K562 (cell line): ENCODE measurements around the gene RNF43. TPM values are rescaled to one million over a fixed set of nuclear protein-coding genes. Genes with fewer than 3 reads are reported as not detected.

Source experiments
- FOXK1 ChIP-seq: sonication (generic); formaldehyde crosslinking; IDR thresholded peaks from 2 replicates; pipeline ENCODE4 v1.8.0; 2022; ENCODE audit warnings: missing genetic modification reagents, mild to moderate bottlenecking, borderline replicate concordance
- GABPA ChIP-seq: fragments of 200-800 bp; sonication (Bioruptor generic); conservative IDR thresholded peaks from 2 replicates; pipeline ENCODE4 v1.6.1; 2016; ENCODE audit warnings: low read depth, missing genetic modification characterization, missing compliant biosample characterization
- HMGN3 ChIP-seq: IDR thresholded peaks from 2 replicates; pipeline ENCODE4 v1.6.1; 2011; ENCODE audit warnings: borderline replicate concordance, low read depth, mild to moderate bottlenecking, mixed read lengths, low read length; ENCODE audit not compliant: insufficient read length; ENCODE audit errors: extremely low read depth
- JUNB ChIP-seq: fragments of 450-650 bp; formaldehyde crosslinking; conservative IDR thresholded peaks from 2 replicates; pipeline ENCODE4 v1.4.0; 2020; ENCODE audit warnings: mild to moderate bottlenecking
- POLR2G ChIP-seq: fragments of 200-400 bp; formaldehyde crosslinking; IDR thresholded peaks from 2 replicates; pipeline ENCODE4 v1.6.1; 2017; ENCODE audit warnings: low read depth, mild to moderate bottlenecking, antibody characterized with exemption, low read length, moderate library complexity
- RAD21 ChIP-seq, 2 experiments: fragments of 250-450 bp in 1 of 2; fragments of 450-650 bp in 1 of 2; sonication (Bioruptor Pico) in 1 of 2; formaldehyde crosslinking in 1 of 2; IDR thresholded peaks in 1 of 2; conservative IDR thresholded peaks in 1 of 2; 2 replicates each; pipeline versions ENCODE4 v1.4.0 to v1.8.0; 2020 to 2022; ENCODE audit warnings: mild to moderate bottlenecking in 2 of 2, moderate library complexity in 1 of 2
- SP2 ChIP-seq: IDR thresholded peaks from 2 replicates; pipeline ENCODE4 v1.6.1; 2011; ENCODE audit warnings: mild to moderate bottlenecking, low read depth, low read length, moderate library complexity; ENCODE audit not compliant: poor library complexity, severe bottlenecking; ENCODE audit errors: extremely low read depth
- SRSF3 ChIP-seq: fragments of 200-400 bp; formaldehyde crosslinking; IDR thresholded peaks from 2 replicates; pipeline ENCODE4 v1.6.1; 2016; ENCODE audit warnings: mild to moderate bottlenecking, low read length, moderate library complexity; ENCODE audit not compliant: insufficient read depth
- TAL1 ChIP-seq: fragments of 450-650 bp; IDR thresholded peaks from 2 replicates; pipeline ENCODE4 v1.6.1; 2016; ENCODE audit warnings: mild to moderate bottlenecking
- TCF7 ChIP-seq: sonication (generic); IDR thresholded peaks from 2 replicates; pipeline ENCODE4 v1.6.1; 2016; ENCODE audit warnings: antibody characterized with exemption, borderline replicate concordance
- ZNF431 ChIP-seq: sonication (generic); formaldehyde crosslinking; IDR thresholded peaks from 2 replicates; pipeline ENCODE4 v1.8.0; 2022; ENCODE audit warnings: mild to moderate bottlenecking, missing genetic modification reagents
- polyA plus RNA-seq, 8 experiments: library from polyadenylated mRNA; depleted of rRNA in 4 of 8; stranded (reverse) in 5 of 8; unstranded in 3 of 8; fragments of >200 nt; fragmentation: Nextera tagmentation in 2 of 8; fragmentation: Illumina TruSeq in 1 of 8; extraction: Ambion mirVana in 2 of 8; extraction: Trizol in 1 of 8; gene quantifications; 2 replicates each; pipeline versions ENCODE4 v1.2.1 to v1.2.3, GENCODE V29; 2011 to 2014; ENCODE audit warnings: inconsistent platforms in 1 of 8, missing spikeins in 1 of 8
- total RNA-seq, 7 experiments: library from RNA; depleted of rRNA in 6 of 7; stranded (reverse); fragments of >200 nt in 6 of 7; fragmentation: Illumina TruSeq in 2 of 7; extraction: Trizol in 2 of 7; gene quantifications; 2 replicates each; pipeline versions ENCODE4 v1.2.1 to v1.2.3, GENCODE V29; 2011 to 2021; ENCODE audit warnings: low replicate concordance in 1 of 7
- TF ChIP-seq, protein P1 (sequence below): fragments of 450-650 bp; formaldehyde crosslinking; conservative IDR thresholded peaks from 2 replicates; pipeline ENCODE4 v1.4.0; 2022; ENCODE audit warnings: mild to moderate bottlenecking, missing genetic modification characterization
- TF ChIP-seq, protein P2 (sequence below): fragments of 450-650 bp; IDR thresholded peaks from 2 replicates; pipeline ENCODE4 v1.7.0; 2016; ENCODE audit warnings: borderline replicate concordance
- TF ChIP-seq, protein P3 (sequence below): fragments of 200-800 bp; sonication (Bioruptor generic); IDR thresholded peaks from 2 replicates; pipeline ENCODE4 v1.6.1; 2017; ENCODE audit warnings: missing genetic modification characterization, missing compliant biosample characterization
- TF ChIP-seq, protein P4 (sequence below): fragments of 450-650 bp; IDR thresholded peaks from 2 replicates; pipeline ENCODE4 v1.6.1; 2016; ENCODE audit warnings: antibody characterized with exemption
- TF ChIP-seq, protein P5 (sequence below), 2 experiments: fragments of 450-650 bp; IDR thresholded peaks; 2 replicates each; pipeline ENCODE4 v1.6.1; 2018; ENCODE audit warnings: mild to moderate bottlenecking in 2 of 2, low read depth in 1 of 2; ENCODE audit not compliant: partially characterized antibody in 2 of 2

RNF43 gene
- total and polyA plus RNA-seq, 9 of the 15 experiments (the other 6 are each of a cell fraction or from before 2014, with no cell fraction given) = 0.29 to 2.7 (median 1.4) TPM

DNA sequence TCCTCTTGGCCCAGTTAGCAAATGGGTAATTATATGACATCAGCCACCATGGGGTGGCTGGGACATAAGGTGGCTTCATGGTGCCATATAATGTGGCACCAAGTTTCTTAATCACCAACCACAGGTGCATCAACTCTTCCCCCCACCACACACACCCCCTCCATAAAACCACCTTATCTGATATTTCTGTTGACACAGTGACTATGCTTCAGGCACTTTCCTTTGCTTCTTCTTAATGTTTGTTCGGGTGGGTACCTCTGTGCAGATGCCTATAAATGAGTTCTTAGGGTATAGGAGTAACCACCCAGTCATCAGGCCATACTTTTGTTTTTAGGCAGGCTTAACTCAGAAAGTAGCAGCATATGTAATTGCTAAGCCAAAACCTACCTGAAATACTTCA is 29.5 kb downstream of the RNF43 start (continued):
- TF ChIP-seq, protein P1, sequence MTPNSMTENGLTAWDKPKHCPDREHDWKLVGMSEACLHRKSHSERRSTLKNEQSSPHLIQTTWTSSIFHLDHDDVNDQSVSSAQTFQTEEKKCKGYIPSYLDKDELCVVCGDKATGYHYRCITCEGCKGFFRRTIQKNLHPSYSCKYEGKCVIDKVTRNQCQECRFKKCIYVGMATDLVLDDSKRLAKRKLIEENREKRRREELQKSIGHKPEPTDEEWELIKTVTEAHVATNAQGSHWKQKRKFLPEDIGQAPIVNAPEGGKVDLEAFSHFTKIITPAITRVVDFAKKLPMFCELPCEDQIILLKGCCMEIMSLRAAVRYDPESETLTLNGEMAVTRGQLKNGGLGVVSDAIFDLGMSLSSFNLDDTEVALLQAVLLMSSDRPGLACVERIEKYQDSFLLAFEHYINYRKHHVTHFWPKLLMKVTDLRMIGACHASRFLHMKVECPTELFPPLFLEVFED (CRISPR knock-in tag) = no peak
- TF ChIP-seq FOXK1 (CRISPR knock-in tag) = no peak
- TF ChIP-seq, protein P2, sequence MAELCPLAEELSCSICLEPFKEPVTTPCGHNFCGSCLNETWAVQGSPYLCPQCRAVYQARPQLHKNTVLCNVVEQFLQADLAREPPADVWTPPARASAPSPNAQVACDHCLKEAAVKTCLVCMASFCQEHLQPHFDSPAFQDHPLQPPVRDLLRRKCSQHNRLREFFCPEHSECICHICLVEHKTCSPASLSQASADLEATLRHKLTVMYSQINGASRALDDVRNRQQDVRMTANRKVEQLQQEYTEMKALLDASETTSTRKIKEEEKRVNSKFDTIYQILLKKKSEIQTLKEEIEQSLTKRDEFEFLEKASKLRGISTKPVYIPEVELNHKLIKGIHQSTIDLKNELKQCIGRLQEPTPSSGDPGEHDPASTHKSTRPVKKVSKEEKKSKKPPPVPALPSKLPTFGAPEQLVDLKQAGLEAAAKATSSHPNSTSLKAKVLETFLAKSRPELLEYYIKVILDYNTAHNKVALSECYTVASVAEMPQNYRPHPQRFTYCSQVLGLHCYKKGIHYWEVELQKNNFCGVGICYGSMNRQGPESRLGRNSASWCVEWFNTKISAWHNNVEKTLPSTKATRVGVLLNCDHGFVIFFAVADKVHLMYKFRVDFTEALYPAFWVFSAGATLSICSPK = no peak
- TF ChIP-seq, protein P3, sequence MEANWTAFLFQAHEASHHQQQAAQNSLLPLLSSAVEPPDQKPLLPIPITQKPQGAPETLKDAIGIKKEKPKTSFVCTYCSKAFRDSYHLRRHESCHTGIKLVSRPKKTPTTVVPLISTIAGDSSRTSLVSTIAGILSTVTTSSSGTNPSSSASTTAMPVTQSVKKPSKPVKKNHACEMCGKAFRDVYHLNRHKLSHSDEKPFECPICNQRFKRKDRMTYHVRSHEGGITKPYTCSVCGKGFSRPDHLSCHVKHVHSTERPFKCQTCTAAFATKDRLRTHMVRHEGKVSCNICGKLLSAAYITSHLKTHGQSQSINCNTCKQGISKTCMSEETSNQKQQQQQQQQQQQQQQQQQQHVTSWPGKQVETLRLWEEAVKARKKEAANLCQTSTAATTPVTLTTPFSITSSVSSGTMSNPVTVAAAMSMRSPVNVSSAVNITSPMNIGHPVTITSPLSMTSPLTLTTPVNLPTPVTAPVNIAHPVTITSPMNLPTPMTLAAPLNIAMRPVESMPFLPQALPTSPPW = peak; percentile 77
- TF ChIP-seq ZNF431 = no peak
- TF ChIP-seq POLR2G = no peak
- TF ChIP-seq TCF7 = no peak
- TF ChIP-seq RAD21 (CRISPR knock-in tag; conservative IDR thresholded peaks at IDR 0.05 in 1 of 2, IDR thresholded peaks at IDR 0.05 in 1 of 2) = no peak
- TF ChIP-seq, protein P4, sequence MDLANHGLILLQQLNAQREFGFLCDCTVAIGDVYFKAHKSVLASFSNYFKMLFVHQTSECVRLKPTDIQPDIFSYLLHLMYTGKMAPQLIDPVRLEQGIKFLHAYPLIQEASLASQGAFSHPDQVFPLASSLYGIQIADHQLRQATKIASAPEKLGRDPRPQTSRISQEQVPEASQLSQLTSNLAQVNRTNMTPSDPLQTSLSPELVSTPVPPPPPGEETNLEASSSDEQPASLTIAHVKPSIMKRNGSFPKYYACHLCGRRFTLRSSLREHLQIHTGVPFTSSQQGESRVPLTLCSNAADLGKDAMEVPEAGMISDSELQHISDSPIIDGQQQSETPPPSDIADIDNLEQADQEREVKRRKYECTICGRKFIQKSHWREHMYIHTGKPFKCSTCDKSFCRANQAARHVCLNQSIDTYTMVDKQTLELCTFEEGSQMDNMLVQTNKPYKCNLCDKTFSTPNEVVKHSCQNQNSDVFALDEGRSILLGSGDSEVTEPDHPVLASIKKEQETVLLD = peak; percentile 49; the same call in 1 of the 2 replicates
- TF ChIP-seq SP2 = no peak
- no peak for TF ChIP-seq JUNB (CRISPR knock-in tag)
- TF ChIP-seq SRSF3 = no peak
- TF ChIP-seq, protein P5, sequence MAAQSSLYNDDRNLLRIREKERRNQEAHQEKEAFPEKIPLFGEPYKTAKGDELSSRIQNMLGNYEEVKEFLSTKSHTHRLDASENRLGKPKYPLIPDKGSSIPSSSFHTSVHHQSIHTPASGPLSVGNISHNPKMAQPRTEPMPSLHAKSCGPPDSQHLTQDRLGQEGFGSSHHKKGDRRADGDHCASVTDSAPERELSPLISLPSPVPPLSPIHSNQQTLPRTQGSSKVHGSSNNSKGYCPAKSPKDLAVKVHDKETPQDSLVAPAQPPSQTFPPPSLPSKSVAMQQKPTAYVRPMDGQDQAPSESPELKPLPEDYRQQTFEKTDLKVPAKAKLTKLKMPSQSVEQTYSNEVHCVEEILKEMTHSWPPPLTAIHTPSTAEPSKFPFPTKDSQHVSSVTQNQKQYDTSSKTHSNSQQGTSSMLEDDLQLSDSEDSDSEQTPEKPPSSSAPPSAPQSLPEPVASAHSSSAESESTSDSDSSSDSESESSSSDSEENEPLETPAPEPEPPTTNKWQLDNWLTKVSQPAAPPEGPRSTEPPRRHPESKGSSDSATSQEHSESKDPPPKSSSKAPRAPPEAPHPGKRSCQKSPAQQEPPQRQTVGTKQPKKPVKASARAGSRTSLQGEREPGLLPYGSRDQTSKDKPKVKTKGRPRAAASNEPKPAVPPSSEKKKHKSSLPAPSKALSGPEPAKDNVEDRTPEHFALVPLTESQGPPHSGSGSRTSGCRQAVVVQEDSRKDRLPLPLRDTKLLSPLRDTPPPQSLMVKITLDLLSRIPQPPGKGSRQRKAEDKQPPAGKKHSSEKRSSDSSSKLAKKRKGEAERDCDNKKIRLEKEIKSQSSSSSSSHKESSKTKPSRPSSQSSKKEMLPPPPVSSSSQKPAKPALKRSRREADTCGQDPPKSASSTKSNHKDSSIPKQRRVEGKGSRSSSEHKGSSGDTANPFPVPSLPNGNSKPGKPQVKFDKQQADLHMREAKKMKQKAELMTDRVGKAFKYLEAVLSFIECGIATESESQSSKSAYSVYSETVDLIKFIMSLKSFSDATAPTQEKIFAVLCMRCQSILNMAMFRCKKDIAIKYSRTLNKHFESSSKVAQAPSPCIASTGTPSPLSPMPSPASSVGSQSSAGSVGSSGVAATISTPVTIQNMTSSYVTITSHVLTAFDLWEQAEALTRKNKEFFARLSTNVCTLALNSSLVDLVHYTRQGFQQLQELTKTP (IDR thresholded peaks at IDR 0.05; ENCODE audit: low read depth in 1 of 2, partially characterized antibody in 2 of 2) = peak in 1 of 2 experiments; percentile 22
- TF ChIP-seq GABPA (tag) = no peak
- TF ChIP-seq HMGN3 = peak; percentile 42
- TF ChIP-seq TAL1 = peak; percentile 70
